GM18951 (cell line): Measurements from ENCODE around the gene RNU5D-1.
"Not testable (repeated sequence)": the region's sequence is repeated elsewhere in the genome, so short reads cannot be mapped to it uniquely, and the experiment has no call there.

Experiments
- POLR2A ChIP-seq: IDR thresholded peaks from 4 replicates; pipeline ENCODE4 v1.6.1; 2011; ENCODE audit warnings: mild to moderate bottlenecking; ENCODE audit not compliant: insufficient read length, insufficient read depth; ENCODE audit errors: extremely low read depth
- in situ Hi-C: fragments of 300-500 bp; cut with MboI; formaldehyde crosslinking; loops from one replicate; pipeline ENCODE4 v1.12.0; 2022; ENCODE audit warnings: low sequenced_read_pairs, mixed read lengths, inconsistent platforms; ENCODE audit not compliant: unreplicated experiment

The RNU5D-1 gene

GRCh38 chr1:44705470-44705869, 25.5 kb downstream of the RNU5D-1 start:
- in situ Hi-C loops, result no loop called here
- no peak for TF ChIP-seq POLR2A

- in situ Hi-C loops, result no loop called here
Measured at GRCh38 chr1:44701141-44701573, 29.8 kb downstream of the RNU5D-1 start.

GRCh38 chr1:44700573-44700972, 30.4 kb downstream of the RNU5D-1 start:
- in situ Hi-C loops, result no loop called here
- TF ChIP-seq POLR2A, result no peak

More at GRCh38 chr1:44701141-44701573, 29.8 kb downstream of the RNU5D-1 start:
- no peak for TF ChIP-seq POLR2A

GRCh38 chr1:44699375-44699774, 31.6 kb downstream of the RNU5D-1 start:
- in situ Hi-C loops, result not testable (repeated sequence)

- in situ Hi-C loops, result no loop called here
- TF ChIP-seq POLR2A, result no peak
Measured at GRCh38 chr1:44698138-44698537, 32.8 kb downstream of the RNU5D-1 start.

GRCh38 chr1:44696789-44697345, 34.1 kb downstream of the RNU5D-1 start:
- in situ Hi-C loops, result no loop called here
- TF ChIP-seq POLR2A, result no peak

DNA sequence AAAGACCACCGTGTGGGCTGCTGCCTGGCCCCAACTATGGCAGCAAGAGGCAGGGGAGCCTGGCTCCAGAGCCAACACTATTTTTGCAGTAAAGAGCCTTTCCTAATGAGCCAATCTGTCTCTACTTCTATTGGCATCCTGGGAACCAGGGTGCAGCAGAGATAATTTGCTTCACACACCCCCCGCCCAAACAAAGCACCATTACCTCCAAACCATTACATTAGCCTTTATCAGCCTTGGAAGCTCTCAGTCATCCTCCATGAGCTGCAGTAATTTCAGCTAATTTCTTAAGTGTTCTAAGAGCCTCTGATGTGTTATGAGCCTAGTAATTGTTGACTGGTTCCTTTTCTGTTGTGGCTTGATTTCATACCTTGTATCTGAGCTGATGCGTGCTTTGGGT, 34.9 kb downstream of the RNU5D-1 start:
- TF ChIP-seq POLR2A, result no peak

DNA sequence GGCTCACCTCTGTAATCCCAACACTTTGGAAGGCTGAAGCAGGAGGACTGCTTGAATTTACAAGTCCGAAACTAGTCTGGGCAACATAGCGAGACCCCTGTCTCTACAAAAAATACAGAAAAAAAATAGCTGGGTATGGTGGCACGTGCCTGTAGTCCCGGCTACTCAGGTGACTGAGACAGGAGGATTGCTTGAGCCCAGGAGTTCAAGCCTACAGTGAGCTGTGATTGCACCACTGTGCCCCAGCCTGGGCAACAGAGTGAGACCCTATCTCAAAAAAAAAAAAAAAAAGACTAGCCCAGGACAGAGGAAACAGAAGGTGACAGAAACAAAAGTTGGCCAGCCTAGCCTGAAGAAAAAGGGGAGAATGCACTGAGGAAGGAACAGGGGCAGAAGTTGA, 35.3 kb downstream of the RNU5D-1 start:
- no peak for TF ChIP-seq POLR2A
- in situ Hi-C loops, result no loop called here

More for the DNA sequence above, 34.9 kb downstream of the RNU5D-1 start:
- in situ Hi-C loops, result no loop called here

DNA sequence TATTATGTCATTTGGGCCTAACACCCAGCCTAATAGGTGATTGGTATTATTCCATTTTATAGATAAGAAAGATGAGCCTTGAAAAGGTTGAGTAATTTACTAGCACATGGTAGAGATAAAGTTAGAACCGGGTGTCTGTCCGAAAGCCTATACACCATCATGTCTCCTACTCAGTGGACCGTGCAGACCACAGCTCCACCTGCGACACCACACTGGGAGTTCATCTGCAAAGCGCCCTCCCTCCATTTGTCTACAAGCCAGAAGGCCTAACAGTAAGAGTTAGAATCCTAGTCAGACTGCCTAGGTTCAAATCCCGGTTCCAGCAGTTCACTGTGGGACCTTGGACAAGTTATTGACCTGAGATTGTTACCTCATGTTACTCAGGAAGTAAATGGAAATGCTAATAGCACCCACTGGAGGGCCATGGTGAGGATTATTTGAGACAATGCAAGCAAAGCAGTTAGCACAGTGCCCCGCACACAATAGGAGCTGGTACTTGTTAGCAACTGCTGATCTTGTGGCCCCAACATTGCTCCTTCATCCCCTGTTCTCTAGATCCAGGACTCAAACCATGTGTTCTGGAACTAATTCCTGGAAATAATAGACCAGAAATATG, 36.0 kb downstream of the RNU5D-1 start:
- in situ Hi-C loops, result no loop called here
- TF ChIP-seq POLR2A, result no peak

- TF ChIP-seq POLR2A, result no peak
- in situ Hi-C loops, result no loop called here
Measured at GRCh38 chr1:44693900-44694299, 37.1 kb downstream of the RNU5D-1 start.

DNA sequence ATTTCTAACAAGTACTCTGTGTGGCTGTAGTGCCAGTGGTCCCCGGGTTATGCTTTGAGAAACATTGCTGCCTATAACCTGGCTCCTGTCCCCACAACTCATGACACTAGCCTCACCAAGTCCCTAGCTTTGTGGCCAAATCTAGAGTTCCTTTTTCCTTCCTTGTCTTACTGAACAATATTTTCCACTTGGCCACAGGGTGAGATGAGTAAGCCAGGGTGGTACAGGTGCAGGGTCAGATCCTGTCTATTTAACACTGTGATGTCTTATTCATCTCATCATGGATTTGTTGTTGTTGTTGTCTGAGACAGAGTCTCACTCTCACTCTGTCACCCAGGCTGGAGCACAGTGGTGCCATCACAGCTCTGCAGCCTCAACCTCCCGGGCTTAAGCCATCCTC, 37.8 kb downstream of the RNU5D-1 start:
- in situ Hi-C loops, result no loop called here
- no peak for TF ChIP-seq POLR2A

DNA sequence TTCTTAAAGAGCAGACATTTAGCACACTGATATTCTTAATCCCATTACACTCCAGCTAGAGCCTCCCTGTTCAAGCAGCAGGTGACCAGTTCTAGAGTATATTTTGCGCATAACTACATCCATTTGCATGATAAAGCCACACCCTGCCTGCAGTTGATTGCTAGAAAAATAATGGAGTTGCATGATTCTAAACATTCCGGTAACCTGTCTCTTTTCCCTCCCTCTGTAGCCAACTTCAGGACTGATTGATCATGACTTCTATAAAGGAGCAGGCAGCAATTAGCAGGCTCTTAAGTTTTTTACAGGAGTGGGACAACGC, 41.6 kb downstream of the RNU5D-1 start:
- in situ Hi-C loops, result no loop called here
- TF ChIP-seq POLR2A, result no peak

GRCh38 chr1:44688760-44689446, 42.1 kb downstream of the RNU5D-1 start:
- no peak for TF ChIP-seq POLR2A
- in situ Hi-C loops, result no loop called here

GRCh38 chr1:44685881-44686280, 45.1 kb downstream of the RNU5D-1 start:
- in situ Hi-C loops, result no loop called here
- no peak for TF ChIP-seq POLR2A
